K562 (cell line): ENCODE results near the gene POLG. TPM values are rescaled to one million over a fixed set of nuclear protein-coding genes. Genes with fewer than 3 reads are reported as not detected.

Experiments
- ARID4B ChIP-seq: sonication (generic); formaldehyde crosslinking; IDR thresholded peaks from 2 replicates; pipeline ENCODE4 v1.8.0; 2022; ENCODE audit warnings: mild to moderate bottlenecking, missing genetic modification reagents
- CHD4 ChIP-seq: fragments of 200-600 bp; sonication (generic); IDR thresholded peaks from 3 replicates; pipeline ENCODE4 v1.6.1; 2012; ENCODE audit warnings: low read depth, mild to moderate bottlenecking, mixed read lengths, low read length, inconsistent platforms; ENCODE audit not compliant: insufficient read depth, insufficient replicate concordance, poor library complexity, severe bottlenecking
- DMBX1 ChIP-seq: fragments of 250-450 bp; sonication (Bioruptor Pico); IDR thresholded peaks from 2 replicates; pipeline ENCODE4 v1.8.0; 2022; ENCODE audit warnings: inconsistent platforms, mild to moderate bottlenecking, moderate library complexity, borderline replicate concordance
- DPF2 ChIP-seq: fragments of 450-650 bp; IDR thresholded peaks from 2 replicates; pipeline ENCODE4 v1.6.1; 2016
- FOXK2 ChIP-seq, 2 experiments: fragments of 450-650 bp; IDR thresholded peaks in 1 of 2; conservative IDR thresholded peaks in 1 of 2; 2 replicates each; pipeline ENCODE4 v1.6.1; 2016; ENCODE audit warnings: low read depth in 2 of 2, mild to moderate bottlenecking in 1 of 2
- FOXM1 ChIP-seq, 2 experiments: fragments of 450-650 bp in 1 of 2; sonication (generic) in 1 of 2; formaldehyde crosslinking in 1 of 2; IDR thresholded peaks; 2 replicates each; pipeline versions ENCODE4 v1.6.1 to v1.9.0; 2017 to 2022; ENCODE audit warnings: low read depth in 2 of 2, mild to moderate bottlenecking in 2 of 2, missing genetic modification reagents in 1 of 2, moderate library complexity in 1 of 2
- HBP1 ChIP-seq: fragments of 450-650 bp; formaldehyde crosslinking; IDR thresholded peaks from 2 replicates; pipeline ENCODE4 v1.4.0; 2022; ENCODE audit warnings: missing genetic modification characterization
- HES1 ChIP-seq: fragments of 450-650 bp; IDR thresholded peaks from 2 replicates; pipeline ENCODE4 v1.6.1; 2016; ENCODE audit warnings: low read depth, mild to moderate bottlenecking, moderate library complexity
- HMBOX1 ChIP-seq: sonication (generic); IDR thresholded peaks from 2 replicates; pipeline ENCODE4 v1.6.1; 2016
- HNRNPL ChIP-seq: fragments of 200-400 bp; formaldehyde crosslinking; IDR thresholded peaks from 2 replicates; pipeline ENCODE4 v1.6.1; 2017; ENCODE audit warnings: low read depth, mild to moderate bottlenecking, low read length
- IRF9 ChIP-seq: fragments of 450-650 bp; IDR thresholded peaks from 2 replicates; pipeline ENCODE4 v1.6.1; 2016; ENCODE audit warnings: missing biosample characterization, missing genetic modification characterization
- KDM1A ChIP-seq, 2 experiments: fragments of 450-650 bp; IDR thresholded peaks; 2 replicates each; pipeline ENCODE4 v1.6.1; 2016; ENCODE audit warnings: mild to moderate bottlenecking in 2 of 2
- MTA2 ChIP-seq: fragments of 450-650 bp; IDR thresholded peaks from 2 replicates; pipeline ENCODE4 v1.6.1; 2016; ENCODE audit warnings: low read depth
- NFATC3 ChIP-seq: fragments of 450-650 bp; IDR thresholded peaks from 2 replicates; pipeline ENCODE4 v1.6.1; 2017; ENCODE audit warnings: mild to moderate bottlenecking
- NR4A1 ChIP-seq, 2 experiments: fragments of 250-450 bp in 1 of 2; fragments of 450-650 bp in 1 of 2; sonication (Bioruptor Pico) in 1 of 2; IDR thresholded peaks; 2 replicates each; pipeline versions ENCODE4 v1.4.0 to v1.6.1; 2016 to 2020; ENCODE audit warnings: mild to moderate bottlenecking in 2 of 2, missing compliant biosample characterization in 1 of 2, missing genetic modification characterization in 1 of 2, moderate library complexity in 1 of 2
- ZNF146 ChIP-seq: IDR thresholded peaks from one replicate; pipeline ENCODE4 v1.6.1; 2018; ENCODE audit warnings: missing compliant biosample characterization; ENCODE audit not compliant: unreplicated experiment
- ZNF263 ChIP-seq: sonication (generic); formaldehyde crosslinking; IDR thresholded peaks from 2 replicates; pipeline ENCODE4 v1.8.0; 2022; ENCODE audit warnings: mild to moderate bottlenecking, missing genetic modification reagents, borderline replicate concordance
- ZNF589 ChIP-seq: fragments of 200-800 bp; sonication (Bioruptor generic); IDR thresholded peaks from 2 replicates; pipeline ENCODE4 v1.6.1; 2016; ENCODE audit warnings: low read depth, missing genetic modification characterization, missing compliant biosample characterization
- polyA plus RNA-seq, 8 experiments: library from polyadenylated mRNA; depleted of rRNA in 4 of 8; stranded (reverse) in 5 of 8; unstranded in 3 of 8; fragments of >200 nt; fragmentation: Nextera tagmentation in 2 of 8; fragmentation: Illumina TruSeq in 1 of 8; extraction: Ambion mirVana in 2 of 8; extraction: Trizol in 1 of 8; gene quantifications; 2 replicates each; pipeline versions ENCODE4 v1.2.1 to v1.2.3, GENCODE V29; 2011 to 2014; ENCODE audit warnings: inconsistent platforms in 1 of 8, missing spikeins in 1 of 8
- total RNA-seq, 7 experiments: library from RNA; depleted of rRNA in 6 of 7; stranded (reverse); fragments of >200 nt in 6 of 7; fragmentation: Illumina TruSeq in 2 of 7; extraction: Trizol in 2 of 7; gene quantifications; 2 replicates each; pipeline versions ENCODE4 v1.2.1 to v1.2.3, GENCODE V29; 2011 to 2021; ENCODE audit warnings: low replicate concordance in 1 of 7

The POLG gene
- total and polyA plus RNA-seq, 9 of the 15 experiments (the other 6 are each of a cell fraction or from before 2014, with no cell fraction given): 15.2 to 83.8 (median 38.6) TPM

GRCh38 chr15:89335298-89336041 is 846 bp upstream of the POLG start (continued):
- TF ChIP-seq ZNF589 (CRISPR knock-in tag) (0 out of 2 replicates have a peak, but pooled peaks have one; percentile 31), NFATC3 (no peak), FOXK2 (conservative IDR thresholded peaks at IDR 0.05 in 1 of 2, IDR thresholded peaks at IDR 0.05 in 1 of 2; ENCODE audit: low read depth in 2 of 2) (no peak), HMBOX1 (peak; percentile 52; the same call in 1 of the 2 replicates), ARID4B (CRISPR knock-in tag) (no peak), HNRNPL (no peak), MTA2 (no peak), HES1 (no peak), FOXM1 (IDR thresholded peaks at IDR 0.05; ENCODE audit: low read depth) (no peak), FOXM1 (CRISPR knock-in tag; IDR thresholded peaks at IDR 0.05; ENCODE audit: low read depth) (no peak), IRF9 (tag) (no peak), ZNF146 (CRISPR knock-in tag) (no peak), KDM1A (IDR thresholded peaks at IDR 0.05) (peak; percentile 31 to 61; a peak in 3 of 4 replicates), DPF2 (no peak), CHD4 (no peak), DMBX1 (CRISPR knock-in tag) (no peak), HBP1 (CRISPR knock-in tag) (no peak), NR4A1 (CRISPR knock-in tag; IDR thresholded peaks at IDR 0.05) (no peak), NR4A1 (tag; IDR thresholded peaks at IDR 0.05) (no peak), ZNF263 (no peak)
